H1 (cell line): ENCODE measurements around the gene COL12A1.

ENCODE experiments used
- NRF1 ChIP-seq: IDR thresholded peaks from 2 replicates; pipeline ENCODE4 v1.6.1; 2011; ENCODE audit warnings: mild to moderate bottlenecking, low read depth, low read length, improper control_type of control experiment
- PHF8 ChIP-seq: fragments of 200-600 bp; sonication (generic); conservative IDR thresholded peaks from 2 replicates; pipeline ENCODE4 v1.7.1; 2012; ENCODE audit warnings: low read depth, mild to moderate bottlenecking, inconsistent platforms, low read length, moderate library complexity
- POLR2AphosphoS5 ChIP-seq: IDR thresholded peaks from 2 replicates; pipeline ENCODE4 v1.6.1; 2011; ENCODE audit warnings: low read depth, low read length
- TAF1 ChIP-seq: IDR thresholded peaks from 2 replicates; pipeline ENCODE4 v1.6.1; 2011; ENCODE audit warnings: mild to moderate bottlenecking, low read depth, low read length
- ZNF274 ChIP-seq: IDR thresholded peaks from 2 replicates; pipeline ENCODE4 v1.7.0; 2012; ENCODE audit warnings: low read length, borderline replicate concordance; ENCODE audit errors: extremely low read depth

- TF ChIP-seq TAF1 (no peak), POLR2AphosphoS5 (no peak), NRF1 (no peak), PHF8 (no peak), ZNF274 (no peak)
Observed at GRCh38 chr6:75109765-75110164, 96.1 kb downstream of the COL12A1 start.
